IPS-18a (cell line): ENCODE data around the gene RPH3AL.

Experiments used
- H3K27ac ChIP-seq: one replicate; pipeline ENCODE4 v1.5.1; 2013; ENCODE audit warnings: low read length
- H3K27me3 ChIP-seq: one replicate; pipeline ENCODE4 v1.6.1; 2013; ENCODE audit warnings: mild to moderate bottlenecking, low read length; ENCODE audit not compliant: control insufficient read depth, insufficient read depth
- H3K36me3 ChIP-seq: one replicate; pipeline ENCODE4 v1.6.1; 2013; ENCODE audit warnings: low read depth, low read length; ENCODE audit not compliant: control insufficient read depth
- H3K4me1 ChIP-seq: one replicate; pipeline ENCODE4 v1.6.1; 2013; ENCODE audit warnings: low read depth, low read length; ENCODE audit not compliant: control insufficient read depth
- H3K4me3 ChIP-seq: one replicate; pipeline ENCODE4 v1.5.1; 2013; ENCODE audit warnings: low read length
- H3K9ac ChIP-seq: one replicate; pipeline ENCODE4 v1.6.1; 2013; ENCODE audit warnings: mild to moderate bottlenecking, low read length, moderate library complexity
- H3K9me3 ChIP-seq: one replicate; pipeline ENCODE4 v1.6.1; 2013; ENCODE audit warnings: low read depth, low read length; ENCODE audit not compliant: control insufficient read depth

The RPH3AL gene

DNA sequence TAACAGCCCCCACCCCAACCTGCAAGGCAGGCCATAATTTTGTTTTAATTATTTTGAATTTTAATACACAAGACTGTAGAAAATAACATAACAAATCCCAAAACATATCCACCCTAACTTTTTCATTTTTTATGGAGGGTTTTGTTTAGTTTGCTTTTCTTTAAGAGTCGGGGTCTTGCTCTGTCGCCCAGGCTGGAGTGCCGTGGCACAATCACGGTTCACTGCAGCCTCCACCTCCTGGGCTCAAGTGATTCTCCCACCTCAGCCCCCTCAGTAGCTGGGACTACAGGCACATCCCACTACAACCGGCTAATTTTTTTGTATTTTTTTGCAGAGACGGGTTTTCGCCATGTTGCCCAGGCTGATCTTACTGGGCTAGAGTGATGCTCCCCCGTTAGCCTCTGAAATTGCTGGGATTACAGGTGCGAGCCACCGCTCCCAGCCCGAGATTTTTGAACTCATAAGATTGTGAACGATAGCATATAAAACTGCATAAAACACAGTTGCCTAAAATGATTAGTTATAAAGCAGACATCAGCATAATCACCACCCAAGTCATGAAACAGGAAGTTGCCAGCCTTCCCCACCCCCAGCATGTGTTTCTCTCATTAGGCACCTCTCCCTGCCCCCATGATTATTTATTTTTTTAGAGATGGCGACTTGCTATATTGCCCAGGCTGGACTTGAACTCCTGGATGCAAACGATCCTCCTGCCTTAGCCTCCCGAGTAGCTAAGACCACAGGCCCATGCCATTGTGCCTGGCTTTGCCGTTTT, 157.6 kb downstream of the RPH3AL start:
- Histone ChIP-seq H3K36me3 (no peaks in the 10 kb centered on the region), H3K4me3 (no peak overlapping the region), H3K27ac (no peak overlapping the region), H3K27me3 (no peaks in the 10 kb centered on the region), H3K4me1 (peaks cover 16% of the 10 kb centered on the region), H3K9me3 (no peaks in the 10 kb centered on the region), H3K9ac (no peak overlapping the region)

DNA sequence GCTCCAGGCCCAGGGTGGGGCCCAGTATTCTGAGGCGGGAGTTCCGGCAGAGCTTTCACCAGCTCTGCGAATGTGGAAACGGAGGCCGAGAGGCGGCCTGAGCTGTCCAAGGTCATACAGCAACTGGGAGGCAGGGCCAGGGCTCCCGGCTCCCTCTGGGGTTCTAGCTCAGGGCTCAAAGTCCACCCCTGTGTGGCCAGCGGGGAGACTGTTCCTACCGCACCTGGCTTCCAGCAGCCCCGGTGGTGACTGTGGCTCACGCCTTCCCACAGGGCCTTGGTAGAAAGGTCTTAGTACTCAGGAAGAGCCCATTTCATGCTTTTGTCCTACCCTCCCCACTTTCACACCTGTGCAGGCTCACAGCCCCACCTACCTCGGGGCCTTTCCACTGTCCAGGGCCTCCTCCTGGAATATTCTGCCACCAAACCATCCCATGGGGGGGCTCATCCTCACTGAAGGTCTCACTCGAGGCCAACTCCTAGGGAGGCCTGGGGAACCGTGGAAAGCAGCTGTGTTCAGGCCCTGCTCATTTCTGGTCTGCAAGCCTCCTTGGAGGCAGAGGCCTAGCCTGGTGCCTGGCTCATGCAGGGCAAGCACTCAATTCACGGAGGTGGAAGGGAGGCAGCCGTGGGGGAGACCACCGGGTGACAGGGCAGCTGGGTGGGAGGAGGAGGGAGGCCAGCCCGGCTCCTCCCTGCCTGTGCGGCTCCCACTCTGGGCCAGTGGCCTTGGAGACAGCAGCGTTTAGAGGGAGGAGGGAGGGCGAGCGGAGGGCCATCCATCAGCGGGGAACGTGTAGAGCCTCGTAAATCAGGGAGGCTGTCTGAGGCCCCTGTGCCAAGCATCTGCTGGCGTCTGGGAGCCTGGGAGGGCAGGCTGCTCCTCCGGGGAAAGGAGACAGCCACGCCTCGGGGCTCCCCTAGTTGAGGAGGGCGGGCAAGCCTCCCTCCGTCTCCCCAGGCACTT, 158.5 kb downstream of the RPH3AL start:
- H3K36me3 ChIP-seq = no peaks in the 10 kb centered on the region
- no peak overlapping the region for H3K27ac ChIP-seq
- no peaks in the 10 kb centered on the region for H3K27me3 ChIP-seq
- H3K9me3 ChIP-seq = no peaks in the 10 kb centered on the region
- H3K4me3 ChIP-seq = no peak overlapping the region
- H3K9ac ChIP-seq = no peak overlapping the region
- peaks cover 9% of the 10 kb centered on the region for H3K4me1 ChIP-seq

DNA sequence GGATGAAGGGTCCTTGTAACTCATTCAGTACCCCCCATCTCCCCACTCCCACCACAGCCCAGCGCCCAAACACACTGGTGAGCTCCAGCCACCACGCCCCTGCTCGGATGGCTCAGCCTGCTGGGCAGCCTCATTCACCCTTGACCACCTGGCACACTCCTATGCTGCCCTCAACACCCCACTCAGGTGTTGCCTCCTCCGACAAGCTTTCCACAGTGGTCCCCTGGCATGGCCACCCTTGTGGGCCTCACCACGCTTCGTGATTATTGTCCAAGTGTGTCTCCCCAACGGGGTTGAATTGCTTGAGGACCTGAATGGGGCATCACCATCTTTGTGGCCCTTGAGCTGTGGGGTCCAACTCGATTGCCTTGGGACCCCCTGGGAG, 159.2 kb downstream of the RPH3AL start:
- no peak overlapping the region for H3K27ac ChIP-seq
- H3K9me3 ChIP-seq = no peaks in the 10 kb centered on the region
- no peaks in the 10 kb centered on the region for H3K27me3 ChIP-seq
- no peak overlapping the region for H3K4me3 ChIP-seq
- no peaks in the 10 kb centered on the region for H3K36me3 ChIP-seq
- no peak overlapping the region for H3K9ac ChIP-seq
- H3K4me1 ChIP-seq = peaks cover 5% of the 10 kb centered on the region

DNA sequence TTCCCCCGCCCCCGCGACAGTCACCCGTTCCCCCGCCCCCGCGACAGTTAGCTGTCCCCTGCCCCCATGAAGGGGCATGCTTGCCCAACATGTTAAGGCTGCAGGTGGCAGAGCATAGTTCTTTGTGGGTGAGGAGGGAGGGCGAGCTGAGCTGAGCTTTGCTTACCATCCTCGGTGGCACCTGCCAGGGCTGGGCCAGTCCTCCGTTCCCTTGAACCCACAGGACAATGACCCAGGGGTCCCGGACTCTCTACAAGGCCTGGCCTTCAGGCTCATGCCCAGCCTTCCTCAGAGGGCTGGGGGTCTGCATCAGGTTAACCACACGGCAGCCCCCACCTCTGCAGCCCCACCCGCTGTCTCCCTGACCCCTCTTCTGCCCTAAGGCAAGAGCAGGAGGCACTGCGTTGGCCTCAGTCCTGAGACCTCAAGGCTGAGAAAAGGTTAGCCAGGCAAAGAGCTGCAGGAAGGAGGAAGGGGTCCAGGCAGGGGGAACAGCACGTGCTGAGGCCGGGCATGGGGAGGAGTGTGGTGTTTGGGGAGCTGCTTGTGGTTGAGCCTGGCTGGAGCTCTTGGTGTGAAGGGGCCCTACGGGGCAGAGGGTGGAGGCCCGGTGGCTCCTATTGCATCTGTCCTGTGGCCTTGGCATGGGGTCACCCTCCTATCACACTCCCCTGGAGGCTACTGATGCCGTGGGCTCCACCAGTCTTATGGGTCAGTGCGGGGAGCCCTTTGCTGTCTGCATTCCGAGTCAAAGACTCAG, 159.8 kb downstream of the RPH3AL start:
- Histone ChIP-seq H3K4me3 (no peak overlapping the region), H3K9ac (no peak overlapping the region), H3K4me1 (peaks cover 5% of the 10 kb centered on the region), H3K27me3 (no peaks in the 10 kb centered on the region), H3K36me3 (no peaks in the 10 kb centered on the region), H3K9me3 (no peaks in the 10 kb centered on the region), H3K27ac (no peak overlapping the region)

DNA sequence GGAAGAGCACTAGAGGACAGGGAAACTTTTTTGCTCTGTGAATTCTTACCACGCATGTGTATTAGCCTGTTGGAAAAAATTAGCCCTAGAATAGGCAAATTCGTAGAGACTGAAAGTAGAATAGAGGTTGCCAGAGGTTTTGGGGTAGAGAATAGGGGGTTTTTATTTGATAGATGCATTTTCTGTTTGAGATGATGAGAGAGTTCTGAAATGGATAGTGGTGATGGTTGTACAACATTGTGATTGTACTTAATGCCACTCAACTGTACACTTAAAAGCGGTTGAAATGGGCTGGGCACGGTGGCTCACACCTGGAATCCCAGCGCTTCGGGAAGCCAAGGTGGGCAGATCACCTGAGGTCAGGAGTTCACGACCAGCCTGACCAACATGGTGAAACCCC, 163.2 kb downstream of the RPH3AL start:
- Histone ChIP-seq H3K36me3 (no peaks in the 10 kb centered on the region), H3K9ac (no peak overlapping the region), H3K27me3 (peaks cover 4% of the 10 kb centered on the region), H3K9me3 (no peaks in the 10 kb centered on the region), H3K27ac (no peak overlapping the region), H3K4me1 (no peaks in the 10 kb centered on the region), H3K4me3 (no peak overlapping the region)

DNA sequence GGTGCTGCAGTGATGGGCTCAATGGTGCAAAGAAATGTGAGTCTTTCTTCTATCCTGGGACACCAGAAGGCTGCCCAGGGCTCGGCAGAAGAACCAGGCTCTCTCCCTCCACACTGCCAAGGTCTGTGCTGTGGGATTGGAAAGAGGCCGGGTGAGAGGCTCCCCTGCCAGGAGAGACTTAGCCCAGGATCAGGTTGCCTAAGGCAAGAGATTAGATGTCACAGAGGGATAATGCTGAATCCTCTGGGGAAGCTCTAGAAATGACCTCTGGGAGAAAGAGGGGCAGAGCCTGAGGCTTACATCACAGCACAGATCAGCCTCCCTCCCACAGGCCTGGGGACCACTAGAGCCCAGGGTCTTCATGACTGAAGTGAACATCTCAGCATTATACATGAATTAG, 165.5 kb downstream of the RPH3AL start:
- no peak overlapping the region for H3K4me3 ChIP-seq
- no peak overlapping the region for H3K27ac ChIP-seq
- no peaks in the 10 kb centered on the region for H3K9me3 ChIP-seq
- H3K4me1 ChIP-seq = no peaks in the 10 kb centered on the region
- H3K9ac ChIP-seq = no peak overlapping the region
- H3K27me3 ChIP-seq = peaks cover 27% of the 10 kb centered on the region
- H3K36me3 ChIP-seq = no peaks in the 10 kb centered on the region

DNA sequence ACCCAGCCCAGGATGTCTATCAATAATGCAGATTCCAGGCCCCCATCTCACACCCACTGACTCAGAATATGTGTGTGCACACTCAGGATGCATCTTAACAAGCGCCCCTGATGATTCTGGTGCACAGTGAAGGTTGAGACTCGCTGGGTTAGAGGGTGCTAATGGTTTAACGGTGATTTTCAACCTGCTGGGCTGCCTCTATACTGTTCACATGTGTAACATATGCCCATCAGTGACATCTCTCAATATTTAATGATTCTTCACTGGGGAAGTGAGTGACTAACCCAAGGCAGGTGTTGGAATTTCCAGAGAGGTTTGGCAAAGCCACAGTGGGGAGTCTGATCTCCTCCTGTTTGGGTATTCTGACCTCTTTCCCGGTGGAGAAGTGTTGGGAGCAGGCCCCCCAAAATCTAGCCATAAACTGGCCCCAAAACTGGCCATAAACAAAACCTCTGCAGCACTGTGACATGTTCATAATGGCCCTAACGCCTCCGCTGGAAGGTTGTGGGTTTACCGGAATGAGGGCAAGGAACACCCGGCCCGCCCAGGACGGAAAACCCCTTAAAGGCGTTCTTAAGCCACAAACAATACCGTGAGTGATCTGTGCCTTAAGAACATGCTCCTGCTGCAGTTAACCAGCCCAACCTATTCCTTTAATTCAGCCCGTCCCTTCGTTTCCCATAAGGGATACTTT, 167.0 kb downstream of the RPH3AL start:
- Histone ChIP-seq H3K27ac (no peak overlapping the region), H3K27me3 (peaks cover 40% of the 10 kb centered on the region), H3K4me3 (no peak overlapping the region), H3K4me1 (no peaks in the 10 kb centered on the region), H3K36me3 (no peaks in the 10 kb centered on the region), H3K9me3 (no peaks in the 10 kb centered on the region), H3K9ac (no peak overlapping the region)

DNA sequence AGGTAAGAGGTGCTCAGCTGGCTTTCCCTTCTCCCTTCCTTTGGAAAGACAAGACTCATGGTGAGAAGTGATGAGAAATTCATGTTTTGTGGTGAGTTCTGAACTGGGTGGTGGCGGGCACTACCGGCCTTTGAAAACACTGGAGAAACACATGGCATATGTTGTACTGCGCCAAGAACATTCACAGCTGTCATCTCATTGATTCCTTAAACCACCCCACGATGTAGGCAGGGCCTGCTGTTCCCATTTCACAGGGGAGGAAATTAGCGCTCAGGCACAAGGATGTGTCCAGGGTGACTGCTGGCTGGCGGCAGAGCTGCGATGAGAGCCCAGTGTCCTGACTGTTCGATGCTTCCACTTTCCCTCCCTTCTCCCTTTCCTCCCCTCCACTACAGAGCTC, 169.6 kb downstream of the RPH3AL start:
- Histone ChIP-seq H3K27me3 (peaks cover 65% of the 10 kb centered on the region), H3K4me1 (no peaks in the 10 kb centered on the region), H3K36me3 (no peaks in the 10 kb centered on the region), H3K9me3 (no peaks in the 10 kb centered on the region), H3K9ac (no peak overlapping the region), H3K4me3 (no peak overlapping the region), H3K27ac (no peak overlapping the region)

DNA sequence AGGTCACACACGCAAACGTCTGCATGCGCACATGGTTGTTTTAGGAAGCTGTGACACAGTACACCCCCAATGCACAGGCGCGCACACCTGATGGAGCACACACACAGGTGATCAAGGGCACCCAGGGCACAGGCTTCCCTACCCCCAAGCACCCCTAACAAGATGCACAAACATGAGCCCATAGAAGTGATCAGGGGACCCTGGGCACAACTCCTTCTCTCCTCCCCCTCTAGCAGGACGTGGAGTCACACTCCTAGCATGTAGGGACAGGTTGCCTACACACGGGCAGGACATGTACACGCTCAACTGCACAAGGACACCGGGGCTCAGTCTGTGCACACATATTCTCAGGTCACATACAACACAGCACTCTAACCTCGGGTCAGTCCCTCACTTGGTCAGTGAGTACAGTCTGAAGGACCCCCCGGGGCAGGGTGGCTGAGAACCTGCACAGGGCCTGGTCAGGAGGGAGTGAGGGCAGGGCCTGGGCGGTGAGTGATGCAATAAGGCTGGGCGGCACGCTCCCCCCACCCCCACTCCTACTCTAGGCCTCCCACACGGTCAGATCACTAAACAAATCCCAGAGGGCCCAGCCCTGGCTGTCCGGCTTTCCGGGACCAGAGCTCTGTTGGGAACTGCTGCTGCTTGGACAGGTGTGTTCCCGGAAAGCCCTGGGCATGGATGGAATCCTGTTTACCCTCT, 170.4 kb downstream of the RPH3AL start:
- H3K36me3 ChIP-seq = no peaks in the 10 kb centered on the region
- H3K4me1 ChIP-seq = no peaks in the 10 kb centered on the region
- no peak overlapping the region for H3K27ac ChIP-seq
- peak overlapping the region; percentile 31 for H3K4me3 ChIP-seq
- no peak overlapping the region for H3K9ac ChIP-seq
- H3K9me3 ChIP-seq = no peaks in the 10 kb centered on the region
- peaks cover 73% of the 10 kb centered on the region for H3K27me3 ChIP-seq

DNA sequence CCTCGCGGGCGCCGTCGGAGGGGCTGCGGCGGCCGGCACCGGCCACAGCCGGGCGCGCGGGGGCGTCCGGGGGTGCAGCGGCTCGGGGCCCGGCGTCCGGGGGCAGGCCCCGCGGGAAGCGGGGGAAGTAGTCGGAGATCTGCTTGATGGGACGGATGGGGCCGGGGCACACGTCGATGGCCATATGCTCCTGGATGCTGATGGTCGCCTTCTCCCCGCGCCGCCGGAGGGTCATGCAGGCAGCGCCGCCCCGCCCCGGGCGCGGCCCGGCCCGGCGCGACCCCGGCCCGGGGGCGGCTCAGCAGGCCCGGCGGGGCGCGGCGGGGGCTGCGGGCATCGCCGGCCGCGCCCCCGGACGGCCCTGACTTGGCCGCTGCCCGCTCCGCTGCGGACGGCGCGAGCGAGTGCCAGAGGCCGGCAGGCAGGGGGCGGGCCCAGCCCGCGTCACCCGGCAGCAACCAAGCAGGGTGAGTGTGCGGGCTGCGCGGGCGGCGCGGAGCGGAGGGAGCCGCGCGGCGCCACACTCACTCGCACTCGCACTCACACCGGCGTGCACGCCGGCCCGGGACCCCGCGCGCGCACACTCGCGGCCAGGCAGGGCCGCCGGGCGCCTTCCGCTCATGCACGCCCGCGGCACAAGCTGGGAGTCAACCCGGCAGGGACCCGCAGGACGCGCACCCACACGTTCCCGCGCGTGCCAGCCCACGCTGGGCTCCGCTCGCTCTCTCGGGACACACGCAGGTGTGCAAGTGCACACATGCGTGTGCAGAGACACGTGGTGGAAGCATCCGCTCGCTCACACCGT, 171.2 kb downstream of the RPH3AL start, which contains the start of gene DOC2B:
DOC2B (minus strand) TSS at position 406 of the 805 bp plus-strand sequence; CDS start at position 235, 171 bp downstream.
- H3K9ac ChIP-seq = no peak within 1 kb of the TSS
- peak within 1 kb of the TSS; percentile 39 for H3K4me3 ChIP-seq
- H3K36me3 ChIP-seq = no peaks in the 10 kb centered on the region
- H3K27me3 ChIP-seq = peaks cover 73% of the 10 kb centered on the region
- H3K4me1 ChIP-seq = no peaks in the 10 kb centered on the region
- H3K9me3 ChIP-seq = no peaks in the 10 kb centered on the region
- H3K27ac ChIP-seq = no peak within 1 kb of the TSS
